Peyer's patch (tissue), 4 donors: ENCODE measurements around the gene DUSP9. TPM values are rescaled to one million over a fixed set of nuclear protein-coding genes. Genes with fewer than 3 reads are reported as not detected.
A peak's percentile ranks its signal among the peaks of the same experiment; 100 is the strongest.
"Not testable (repeated sequence)": the region's sequence is repeated elsewhere in the genome, so short reads cannot be mapped to it uniquely, and the experiment has no call there.

Experiments used
- DNase-seq, 3 donors: peaks; one replicate each; pipeline ENCODE4 v3.0.0-alpha.2; 2017 to 2019
- H3K27ac ChIP-seq, 4 donors: fragments of 200-600 bp; sonication (generic); one replicate each; pipeline ENCODE4 v1.5.1; 2016 to 2019
- H3K27me3 ChIP-seq, 2 donors: fragments of 200-600 bp; sonication (generic); one replicate each; pipeline ENCODE4 v1.5.1; 2019
- H3K36me3 ChIP-seq, 3 donors: fragments of 200-600 bp; sonication (generic); one replicate each; pipeline ENCODE4 v1.5.1; 2016 to 2019
- H3K4me1 ChIP-seq, 4 donors: fragments of 200-600 bp; sonication (generic); one replicate each; pipeline ENCODE4 v1.5.1; 2016 to 2019
- H3K4me3 ChIP-seq, 4 donors: fragments of 200-600 bp; sonication (generic); 1 replicate in 3 of 4; 2 replicates in 1 of 4; pipeline ENCODE4 v1.5.1; 2016 to 2019; ENCODE audit warnings: mild to moderate bottlenecking in 1 of 4
- H3K9me3 ChIP-seq, 4 donors: fragments of 200-600 bp; sonication (generic); one replicate each; pipeline ENCODE4 v1.5.1; 2016 to 2019; ENCODE audit warnings: mild to moderate bottlenecking in 1 of 4
- POLR2A ChIP-seq, 2 donors: fragments of 450-650 bp; IDR thresholded peaks; one replicate each; pipeline ENCODE4 v1.5.1; 2017; ENCODE audit warnings: antibody characterized with exemption in 2 of 2, mild to moderate bottlenecking in 2 of 2, moderate library complexity in 2 of 2
- total RNA-seq, 4 donors: library from RNA; depleted of rRNA; stranded (reverse); fragments of >200 nt; gene quantifications; one replicate each; pipeline ENCODE4 v1.1.0, GENCODE V29; 2016
- TF ChIP-seq, protein P1 (sequence below), 6 experiments: fragments of 450-650 bp in 4 of 6; fragments of 200-600 bp in 2 of 6; sonication (generic) in 1 of 6; IDR thresholded peaks; one replicate each; pipeline ENCODE4 v1.5.1; 2017 to 2019; ENCODE audit warnings: antibody characterized with exemption in 6 of 6, mild to moderate bottlenecking in 3 of 6, moderate library complexity in 1 of 6

Gene DUSP9
- total RNA-seq, 4 donors from 2014 or later: not detected

DNA sequence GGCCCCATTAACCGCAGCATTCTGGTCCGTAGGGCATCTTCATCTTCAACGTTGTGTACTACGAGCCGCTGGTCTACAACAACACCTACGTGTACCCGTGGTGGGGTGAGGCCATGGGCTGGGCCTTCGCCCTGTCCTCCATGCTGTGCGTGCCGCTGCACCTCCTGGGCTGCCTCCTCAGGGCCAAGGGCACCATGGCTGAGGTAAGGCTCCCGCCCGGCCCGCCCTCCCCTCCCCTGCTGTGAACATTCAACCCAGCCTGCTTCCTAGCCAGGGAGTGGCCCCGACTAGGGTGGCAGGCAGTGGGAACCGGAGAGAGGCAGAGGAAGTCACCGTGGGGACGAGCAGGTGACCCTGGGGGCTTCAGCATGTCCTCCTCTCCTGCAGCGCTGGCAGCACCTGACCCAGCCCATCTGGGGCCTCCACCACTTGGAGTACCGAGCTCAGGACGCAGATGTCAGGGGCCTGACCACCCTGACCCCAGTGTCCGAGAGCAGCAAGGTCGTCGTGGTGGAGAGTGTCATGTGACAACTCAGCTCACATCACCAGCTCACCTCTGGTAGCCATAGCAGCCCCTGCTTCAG lies 47.8 kb downstream of the DUSP9 start:
- H3K9me3 ChIP-seq: no peaks in the 10 kb centered on the region
- DNase-seq: peak in 1 of 3 donors; percentile 71
- H3K27ac ChIP-seq: peak overlapping the region in 2 of 4 donors; percentile 67 to 74
- no peak for TF ChIP-seq POLR2A (IDR thresholded peaks at IDR 0.05)
- TF ChIP-seq, protein P1, sequence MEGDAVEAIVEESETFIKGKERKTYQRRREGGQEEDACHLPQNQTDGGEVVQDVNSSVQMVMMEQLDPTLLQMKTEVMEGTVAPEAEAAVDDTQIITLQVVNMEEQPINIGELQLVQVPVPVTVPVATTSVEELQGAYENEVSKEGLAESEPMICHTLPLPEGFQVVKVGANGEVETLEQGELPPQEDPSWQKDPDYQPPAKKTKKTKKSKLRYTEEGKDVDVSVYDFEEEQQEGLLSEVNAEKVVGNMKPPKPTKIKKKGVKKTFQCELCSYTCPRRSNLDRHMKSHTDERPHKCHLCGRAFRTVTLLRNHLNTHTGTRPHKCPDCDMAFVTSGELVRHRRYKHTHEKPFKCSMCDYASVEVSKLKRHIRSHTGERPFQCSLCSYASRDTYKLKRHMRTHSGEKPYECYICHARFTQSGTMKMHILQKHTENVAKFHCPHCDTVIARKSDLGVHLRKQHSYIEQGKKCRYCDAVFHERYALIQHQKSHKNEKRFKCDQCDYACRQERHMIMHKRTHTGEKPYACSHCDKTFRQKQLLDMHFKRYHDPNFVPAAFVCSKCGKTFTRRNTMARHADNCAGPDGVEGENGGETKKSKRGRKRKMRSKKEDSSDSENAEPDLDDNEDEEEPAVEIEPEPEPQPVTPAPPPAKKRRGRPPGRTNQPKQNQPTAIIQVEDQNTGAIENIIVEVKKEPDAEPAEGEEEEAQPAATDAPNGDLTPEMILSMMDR (IDR thresholded peaks at IDR 0.05): no peak
- no peaks in the 10 kb centered on the region for H3K36me3 ChIP-seq
- no peak overlapping the region for H3K4me3 ChIP-seq
- H3K27me3 ChIP-seq: no peaks in the 10 kb centered on the region
- H3K4me1 ChIP-seq: no peaks in the 10 kb centered on the region

DNA sequence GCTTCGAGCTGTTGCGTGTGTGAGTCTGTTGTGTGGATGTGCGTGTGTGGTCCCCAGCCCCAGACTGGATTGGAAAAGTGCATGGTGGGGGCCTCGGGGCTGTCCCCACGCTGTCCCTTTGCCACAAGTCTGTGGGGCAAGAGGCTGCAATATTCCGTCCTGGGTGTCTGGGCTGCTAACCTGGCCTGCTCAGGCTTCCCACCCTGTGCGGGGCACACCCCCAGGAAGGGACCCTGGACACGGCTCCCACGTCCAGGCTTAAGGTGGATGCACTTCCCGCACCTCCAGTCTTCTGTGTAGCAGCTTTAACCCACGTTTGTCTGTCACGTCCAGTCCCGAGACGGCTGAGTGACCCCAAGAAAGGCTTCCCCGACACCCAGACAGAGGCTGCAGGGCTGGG lies 49.1 kb downstream of the DUSP9 start:
- Histone ChIP-seq H3K4me1 (peaks cover 0 to 8% (median 0%) of the 10 kb centered on the region in 4 donors), H3K27me3 (no peaks in the 10 kb centered on the region), H3K4me3 (no peak overlapping the region), H3K27ac (no peak overlapping the region), H3K9me3 (no peaks in the 10 kb centered on the region), H3K36me3 (peaks cover 0 to 2% (median 0%) of the 10 kb centered on the region in 3 donors)
- TF ChIP-seq POLR2A (IDR thresholded peaks at IDR 0.05): no peak
- TF ChIP-seq, protein P1 (IDR thresholded peaks at IDR 0.05): no peak
- DNase-seq: no peak

DNA sequence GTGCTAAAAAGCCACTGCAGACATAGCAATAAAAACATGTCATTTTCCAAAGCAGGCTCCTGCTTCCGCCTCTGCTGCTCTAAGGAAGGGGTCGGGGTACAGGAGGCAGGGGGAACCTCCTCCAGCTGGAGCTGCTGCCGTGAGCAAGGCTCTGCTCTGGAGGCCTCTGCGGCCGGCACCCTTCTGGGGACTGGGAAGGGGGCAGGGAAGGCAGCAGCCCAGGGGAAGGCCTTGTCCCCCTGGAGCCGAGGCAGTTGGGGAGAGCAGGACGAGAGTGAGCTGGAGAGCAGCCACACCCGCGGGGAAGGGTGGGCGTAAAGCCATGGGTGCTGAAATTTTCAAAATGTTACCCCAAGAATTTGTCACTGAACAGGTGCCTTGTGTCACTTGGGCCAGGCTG lies 49.5 kb downstream of the DUSP9 start:
- not testable (repeated sequence) for H3K4me1 ChIP-seq, H3K4me3 ChIP-seq, H3K27me3 ChIP-seq, H3K36me3 ChIP-seq, DNase-seq, H3K9me3 ChIP-seq, H3K27ac ChIP-seq

DNA sequence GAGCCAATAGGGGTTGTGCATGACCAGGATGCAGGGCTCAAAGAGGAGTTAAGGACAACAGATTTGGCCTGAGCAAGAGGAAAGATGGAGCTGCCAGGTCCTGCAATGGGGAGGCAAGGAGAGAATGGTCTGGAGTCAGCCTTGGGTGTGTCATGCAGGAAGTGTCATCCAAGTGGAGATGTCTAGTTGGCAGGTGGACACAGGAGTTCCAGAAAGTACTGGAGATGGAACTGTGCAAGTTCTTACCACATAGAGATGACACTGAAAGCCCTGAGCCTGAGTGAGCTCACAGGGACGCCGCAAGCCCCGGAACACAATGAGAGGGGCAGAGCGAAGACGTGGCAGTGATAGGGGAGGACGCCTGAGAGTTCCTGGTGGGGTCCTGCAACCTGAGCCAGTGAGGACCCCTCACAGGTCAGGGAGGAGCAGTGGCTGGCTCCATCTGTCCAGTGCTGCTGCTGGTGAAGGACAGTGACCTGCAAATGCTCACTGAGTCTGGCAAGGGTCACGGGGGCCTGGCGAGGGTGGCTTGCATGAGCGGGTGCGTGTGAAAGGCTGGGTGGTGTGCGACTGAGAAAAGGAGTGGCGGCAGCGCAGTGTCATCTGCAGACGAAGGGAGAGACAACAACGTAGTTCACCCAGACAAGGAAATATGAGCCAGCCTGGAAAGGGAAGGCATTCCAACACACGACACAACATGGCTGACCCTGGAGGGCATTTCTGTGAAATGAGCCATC lies 50.2 kb downstream of the DUSP9 start:
- peak overlapping the region in 1 of 4 donors; percentile 5 for H3K27ac ChIP-seq
- H3K36me3 ChIP-seq: peaks cover 0 to 13% (median 0%) of the 10 kb centered on the region in 3 donors
- DNase-seq, H3K4me1 ChIP-seq, H3K27me3 ChIP-seq, H3K4me3 ChIP-seq, H3K9me3 ChIP-seq: not testable (repeated sequence)

DNA sequence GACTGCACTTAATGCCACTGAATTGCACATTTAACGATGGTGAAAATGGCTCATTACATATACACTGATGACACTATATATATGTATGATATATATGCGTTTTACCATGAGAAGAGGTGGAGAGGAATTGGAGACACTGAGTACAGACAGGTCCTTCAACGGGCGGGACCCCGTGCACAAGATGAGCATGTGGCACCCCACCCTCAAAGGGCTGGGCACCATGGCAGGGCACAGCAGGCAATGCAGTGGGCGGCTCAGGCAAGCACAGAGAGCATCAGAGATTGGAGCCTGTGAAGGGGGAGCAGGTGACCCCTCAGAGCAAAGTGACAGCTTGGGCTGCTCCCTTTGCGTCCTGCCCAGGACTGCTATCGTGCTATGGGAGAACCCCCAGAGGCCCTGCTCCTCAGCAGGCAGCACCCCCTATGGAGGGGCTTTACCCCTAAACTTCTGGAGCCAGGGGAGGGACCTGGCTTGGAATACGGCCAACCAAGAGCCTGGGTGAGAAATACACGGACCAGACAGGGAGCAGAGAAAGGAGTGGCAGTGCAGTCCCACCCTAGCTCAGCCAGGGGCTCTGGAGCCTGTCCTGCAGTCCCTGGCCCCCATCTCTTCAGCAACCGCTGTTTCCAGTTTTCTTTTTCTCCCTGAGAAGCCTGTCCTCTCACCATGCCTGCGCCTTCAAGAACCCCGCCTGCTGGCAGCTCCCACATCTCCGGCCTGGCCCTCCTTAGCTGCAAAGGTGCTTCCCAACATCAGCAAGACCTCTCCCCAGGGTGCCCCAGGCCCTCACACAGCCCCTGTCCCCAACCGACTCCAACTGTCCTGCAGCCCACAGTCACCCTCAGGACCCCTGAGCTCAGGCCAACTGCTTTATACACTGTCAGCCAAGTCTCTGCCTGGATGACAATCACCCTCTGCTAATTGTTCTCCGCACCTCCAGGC lies 51.2 kb downstream of the DUSP9 start:
- H3K27ac ChIP-seq: peak overlapping the region in 3 of 4 donors; percentile 27 to 90 (median 90)
- H3K27me3 ChIP-seq: no peaks in the 10 kb centered on the region
- no peaks in the 10 kb centered on the region for H3K9me3 ChIP-seq
- H3K4me3 ChIP-seq: no peak overlapping the region
- TF ChIP-seq, protein P1 (IDR thresholded peaks at IDR 0.05): no peak
- TF ChIP-seq POLR2A (IDR thresholded peaks at IDR 0.05): no peak
- no peak for DNase-seq
- peaks cover 0 to 17% (median 0%) of the 10 kb centered on the region in 4 donors for H3K4me1 ChIP-seq
- H3K36me3 ChIP-seq: peaks cover 0 to 19% (median 0%) of the 10 kb centered on the region in 3 donors

DNA sequence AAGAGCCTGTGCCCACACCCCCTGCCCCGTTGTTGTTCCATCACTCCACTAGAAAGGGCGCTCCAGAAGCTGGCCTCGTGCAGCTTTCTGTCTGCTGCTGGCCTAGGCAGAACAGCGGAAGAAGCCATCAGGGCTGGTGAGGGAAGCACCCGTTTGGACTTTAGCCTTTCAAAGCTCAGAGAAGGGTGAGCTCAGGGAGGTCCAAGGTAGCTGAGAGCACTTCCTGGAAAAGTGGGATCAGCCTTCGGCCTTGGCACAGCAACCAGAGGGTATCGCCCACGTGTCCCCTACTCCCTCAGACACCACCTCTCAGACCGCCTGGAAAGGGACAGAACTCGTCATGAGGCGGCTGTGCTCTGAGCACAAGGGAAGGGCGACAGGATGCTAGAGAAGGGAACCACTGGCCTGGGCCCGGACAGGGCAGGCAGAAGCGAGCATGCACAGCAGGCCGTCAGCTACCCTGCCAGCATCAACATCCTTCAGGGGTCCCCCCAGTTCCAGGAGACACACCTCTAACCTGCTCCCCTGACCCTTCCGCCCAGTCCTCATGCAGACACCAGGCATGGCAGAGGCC lies 52.3 kb downstream of the DUSP9 start:
- Histone ChIP-seq H3K27ac (peak overlapping the region in 3 of 4 donors; percentile 66 to 90 (median 90)), H3K4me1 (peaks cover 0 to 28% (median 0%) of the 10 kb centered on the region in 4 donors), H3K36me3 (peaks cover 0 to 24% (median 0%) of the 10 kb centered on the region in 3 donors)
- not testable (repeated sequence) for H3K9me3 ChIP-seq, H3K27me3 ChIP-seq, H3K4me3 ChIP-seq
- peak in 1 of 2 donors; percentile 32 for TF ChIP-seq POLR2A (IDR thresholded peaks at IDR 0.05)
- peak in 2 of 3 donors; percentile 67 to 73 for DNase-seq
